GM18511 (cell line): ENCODE measurements around the gene RAB37.
A peak's percentile ranks its signal among the peaks of the same experiment; 100 is the strongest.

Experiments
- ATAC-seq: cut with Tn5 transposase; IDR thresholded peaks from one replicate; pipeline ENCODE4 v1.9.1; 2021; ENCODE audit warnings: mild to moderate bottlenecking, moderate library complexity; ENCODE audit not compliant: unreplicated experiment

Gene RAB37

GRCh38 chr17:74760404-74761105 lies 23.5 kb downstream of the RAB37 start:
- no peak for ATAC-seq

DNA sequence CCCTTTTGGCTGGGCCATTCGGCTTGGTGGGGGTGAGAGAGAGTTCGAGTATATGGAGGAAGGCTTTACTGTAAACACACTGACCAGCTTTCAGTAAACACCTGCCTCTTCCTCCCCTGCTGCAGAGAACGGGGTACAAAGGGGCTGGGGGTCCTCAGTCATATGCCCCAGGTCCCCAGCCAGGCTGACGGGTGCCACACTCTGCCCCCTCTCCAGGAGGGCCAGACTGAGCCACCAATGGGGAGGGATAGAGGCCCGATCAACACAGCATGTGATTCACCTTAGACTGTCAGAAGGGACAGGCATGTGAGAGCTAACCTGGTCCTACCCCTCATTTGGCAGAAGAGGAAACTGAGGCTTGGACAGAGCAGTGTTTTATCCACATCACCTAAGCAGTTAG lies 24.4 kb downstream of the RAB37 start:
- ATAC-seq: no peak

GRCh38 chr17:74761931-74762330 lies 24.9 kb downstream of the RAB37 start:
- no peak for ATAC-seq

- ATAC-seq: no peak
Observed at GRCh38 chr17:74763565-74764387, 26.7 kb downstream of the RAB37 start.

DNA sequence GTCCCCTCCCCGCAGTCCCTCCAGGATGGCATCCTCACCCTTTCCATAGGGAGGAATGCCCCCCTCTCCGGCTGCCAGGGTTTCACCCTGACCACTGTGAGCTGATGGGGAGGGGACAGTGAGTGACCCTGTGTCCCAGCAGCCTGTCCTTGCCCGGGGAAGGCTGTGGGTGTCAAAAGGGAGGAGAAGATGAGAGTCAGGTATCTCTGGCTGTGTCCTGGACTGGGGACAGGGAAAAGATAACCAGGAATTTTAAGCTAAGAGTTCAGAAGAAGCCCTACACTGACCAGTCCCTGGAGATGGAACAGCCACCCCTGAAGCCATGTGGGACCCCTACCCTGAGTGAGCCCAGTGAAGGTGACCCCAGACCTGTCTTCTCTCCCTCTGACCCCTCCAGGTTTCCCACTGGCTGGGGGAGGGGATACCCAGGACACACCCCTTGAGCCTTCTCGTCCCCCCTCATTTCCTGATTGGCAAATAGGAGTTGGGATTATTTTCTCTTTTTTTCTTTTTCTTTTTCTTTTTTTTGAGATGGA lies 27.8 kb downstream of the RAB37 start:
- ATAC-seq: no peak

GRCh38 chr17:74766413-74766812 lies 29.4 kb downstream of the RAB37 start:
- no peak for ATAC-seq

DNA sequence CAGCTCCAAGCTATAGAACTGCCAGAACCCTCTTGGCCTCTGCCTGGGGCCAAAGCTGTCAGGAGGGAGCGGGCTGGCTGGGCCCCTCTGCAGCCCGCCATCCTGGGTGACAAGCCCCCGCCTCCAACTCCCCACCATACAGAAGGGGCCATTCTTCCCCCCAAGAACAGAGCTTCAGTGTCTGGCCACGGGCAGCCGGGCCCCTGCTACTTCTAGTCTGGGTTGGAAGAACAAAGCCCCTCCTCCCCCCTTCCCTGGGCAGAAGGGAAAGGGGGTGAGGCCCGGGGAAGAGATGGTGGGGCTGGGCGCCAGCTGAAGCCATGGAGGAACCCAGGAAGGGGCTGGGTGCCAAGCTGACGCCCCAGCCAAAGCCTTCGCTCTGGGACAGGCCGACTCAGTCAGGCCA lies 30.1 kb downstream of the RAB37 start:
- ATAC-seq: no peak

GRCh38 chr17:74768069-74768762 lies 31.2 kb downstream of the RAB37 start:
- no peak for ATAC-seq

DNA sequence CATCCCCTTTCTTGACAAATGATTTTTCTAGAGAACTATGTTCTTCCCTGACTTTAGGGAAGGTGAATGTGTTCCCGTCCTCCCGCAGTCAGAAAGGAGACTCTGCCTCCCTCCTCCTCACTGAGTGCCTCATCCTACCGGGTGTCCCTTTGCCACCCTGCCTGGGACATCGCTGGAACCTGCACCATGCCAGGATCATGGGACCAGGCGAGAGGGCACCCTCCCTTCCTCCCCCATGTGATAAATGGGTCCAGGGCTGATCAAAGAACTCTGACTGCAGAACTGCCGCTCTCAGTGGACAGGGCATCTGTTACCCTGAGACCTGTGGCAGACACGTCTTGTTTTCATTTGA lies 31.7 kb downstream of the RAB37 start:
- ATAC-seq: no peak

DNA sequence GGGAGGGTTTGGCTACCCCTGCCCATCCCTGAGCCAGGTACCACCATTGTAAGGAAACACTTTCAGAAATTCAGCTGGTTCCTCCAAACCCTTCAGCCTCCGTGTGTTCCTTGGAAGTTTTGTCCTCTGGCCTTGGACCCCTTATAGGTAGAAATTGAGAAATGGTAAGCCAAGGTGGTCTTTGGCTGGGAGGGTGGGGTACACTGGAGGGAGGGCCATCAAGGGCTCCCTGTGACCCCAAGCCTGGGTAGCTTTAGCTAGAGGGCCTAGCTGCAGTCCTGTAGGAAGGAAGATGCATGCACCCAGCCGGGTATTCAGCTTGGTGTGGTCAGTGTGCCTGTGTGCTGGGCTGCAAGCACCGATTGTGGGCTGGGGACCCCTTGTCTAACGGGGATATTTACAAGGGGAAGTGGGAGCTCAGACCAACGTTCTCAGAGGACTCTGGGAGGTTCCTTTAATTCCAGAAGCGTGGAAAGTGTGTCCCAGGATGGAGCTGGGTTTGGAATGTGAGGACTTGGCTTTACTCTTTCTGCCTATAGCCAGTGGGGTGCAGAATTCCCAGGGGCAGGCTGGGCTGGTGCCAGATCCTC lies 32.3 kb downstream of the RAB37 start:
- ATAC-seq: no peak

DNA sequence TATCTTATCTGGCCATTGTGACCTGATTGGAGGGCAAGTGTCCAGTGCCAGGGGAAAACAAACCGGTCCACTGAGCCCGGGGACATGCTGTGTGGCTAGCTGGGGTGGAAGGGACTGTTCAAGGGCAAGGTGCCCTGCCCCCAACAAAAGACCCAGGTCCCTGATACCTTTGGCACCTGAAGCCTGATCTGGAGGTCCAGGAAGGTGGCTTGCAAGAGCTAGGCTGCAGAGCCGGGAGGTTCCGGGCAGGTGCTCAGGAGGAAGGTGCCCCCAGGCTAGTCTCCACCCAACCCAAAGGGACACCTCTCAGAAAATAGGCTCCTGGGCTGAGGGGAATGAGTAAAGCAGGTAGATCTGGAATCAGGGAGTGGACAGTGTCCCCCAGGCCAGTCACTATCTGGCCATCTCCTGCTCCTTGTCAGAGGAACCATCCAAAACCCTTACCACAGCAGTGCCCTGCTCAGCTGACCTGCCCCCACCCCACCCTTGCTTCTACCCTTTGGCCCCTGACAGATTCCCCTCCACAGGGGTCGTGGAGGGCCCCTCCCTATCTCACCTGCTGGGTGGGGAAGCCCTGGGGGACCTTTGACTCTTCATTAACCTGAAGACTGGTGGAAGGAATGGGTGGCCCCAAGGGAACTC lies 32.9 kb downstream of the RAB37 start:
- no peak for ATAC-seq

DNA sequence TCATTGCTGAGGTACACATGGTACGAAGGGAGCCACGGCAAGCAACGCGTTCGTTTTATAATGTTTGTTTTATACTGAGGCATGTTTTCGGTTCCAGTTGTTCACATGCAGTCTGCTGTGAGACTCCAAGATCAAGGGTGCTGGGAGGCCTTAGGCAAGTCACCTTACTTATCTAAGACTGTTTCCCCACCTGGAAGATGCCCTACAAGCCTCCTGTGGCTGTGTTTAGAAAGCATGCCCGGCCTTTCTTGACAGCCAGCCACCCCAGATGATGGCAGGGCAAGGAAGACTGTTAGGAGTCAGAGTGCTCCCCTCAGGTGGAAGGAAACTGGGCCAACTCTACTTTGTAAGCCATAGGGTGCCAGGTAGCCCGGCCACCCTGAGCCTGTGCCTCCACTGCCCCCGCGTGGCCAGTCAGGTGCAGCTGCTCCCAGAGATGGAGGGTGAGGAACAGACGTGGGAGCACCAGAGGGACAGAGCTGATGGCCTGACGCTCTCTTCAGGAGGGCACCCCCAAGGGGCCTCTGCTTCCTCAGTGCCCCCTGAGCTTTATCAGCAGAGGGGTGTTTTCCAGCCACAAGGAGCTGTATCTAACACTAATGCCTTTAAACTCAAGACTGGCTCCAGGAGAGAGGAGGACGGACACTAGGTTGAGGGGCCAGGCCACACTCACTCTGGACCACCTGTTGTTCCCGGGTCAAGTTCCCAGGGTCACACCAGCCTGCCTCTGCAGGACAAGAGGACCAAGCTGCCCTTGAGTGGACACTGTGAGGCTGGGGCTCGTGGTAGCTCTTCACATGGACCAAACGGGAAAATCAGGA lies 33.7 kb downstream of the RAB37 start:
- ATAC-seq: no peak

DNA sequence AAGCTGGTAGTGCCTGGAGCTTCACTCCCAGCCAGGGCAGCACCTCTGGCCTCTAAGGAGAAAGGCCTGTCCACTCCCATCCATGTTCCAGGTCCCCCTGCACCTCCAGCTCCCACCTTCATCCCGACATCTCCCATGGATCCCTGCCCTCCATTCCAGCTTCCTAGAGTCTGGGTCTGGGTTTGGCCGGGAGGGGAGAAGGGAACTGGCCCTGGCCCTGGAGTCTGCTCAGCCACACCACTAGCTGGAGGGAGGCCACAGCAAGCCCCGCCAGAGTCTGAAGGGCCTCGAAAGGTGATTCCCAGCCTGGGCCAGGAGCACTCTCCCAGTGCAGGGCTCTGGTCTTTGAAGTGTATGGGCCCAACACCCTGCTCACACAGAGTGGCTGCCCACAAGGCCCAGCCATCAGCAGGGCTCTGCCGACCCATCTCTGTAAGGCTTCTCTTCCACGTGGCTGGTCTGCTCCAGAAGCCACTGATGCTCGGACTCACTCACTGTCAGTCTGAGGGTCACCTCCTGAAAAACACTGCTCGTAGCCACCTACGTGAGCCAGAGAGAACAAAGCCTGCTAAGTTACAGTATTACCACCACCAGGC lies 34.4 kb downstream of the RAB37 start:
- ATAC-seq: no peak

- no peak for ATAC-seq
Observed at GRCh38 chr17:74772053-74772452, 35.0 kb downstream of the RAB37 start.

- ATAC-seq: no peak
Observed at GRCh38 chr17:74773414-74773813, 36.4 kb downstream of the RAB37 start.

GRCh38 chr17:74773871-74774286 lies 36.8 kb downstream of the RAB37 start:
- no peak for ATAC-seq

- ATAC-seq: no peak
Observed at GRCh38 chr17:74775409-74776043, 38.5 kb downstream of the RAB37 start.

DNA sequence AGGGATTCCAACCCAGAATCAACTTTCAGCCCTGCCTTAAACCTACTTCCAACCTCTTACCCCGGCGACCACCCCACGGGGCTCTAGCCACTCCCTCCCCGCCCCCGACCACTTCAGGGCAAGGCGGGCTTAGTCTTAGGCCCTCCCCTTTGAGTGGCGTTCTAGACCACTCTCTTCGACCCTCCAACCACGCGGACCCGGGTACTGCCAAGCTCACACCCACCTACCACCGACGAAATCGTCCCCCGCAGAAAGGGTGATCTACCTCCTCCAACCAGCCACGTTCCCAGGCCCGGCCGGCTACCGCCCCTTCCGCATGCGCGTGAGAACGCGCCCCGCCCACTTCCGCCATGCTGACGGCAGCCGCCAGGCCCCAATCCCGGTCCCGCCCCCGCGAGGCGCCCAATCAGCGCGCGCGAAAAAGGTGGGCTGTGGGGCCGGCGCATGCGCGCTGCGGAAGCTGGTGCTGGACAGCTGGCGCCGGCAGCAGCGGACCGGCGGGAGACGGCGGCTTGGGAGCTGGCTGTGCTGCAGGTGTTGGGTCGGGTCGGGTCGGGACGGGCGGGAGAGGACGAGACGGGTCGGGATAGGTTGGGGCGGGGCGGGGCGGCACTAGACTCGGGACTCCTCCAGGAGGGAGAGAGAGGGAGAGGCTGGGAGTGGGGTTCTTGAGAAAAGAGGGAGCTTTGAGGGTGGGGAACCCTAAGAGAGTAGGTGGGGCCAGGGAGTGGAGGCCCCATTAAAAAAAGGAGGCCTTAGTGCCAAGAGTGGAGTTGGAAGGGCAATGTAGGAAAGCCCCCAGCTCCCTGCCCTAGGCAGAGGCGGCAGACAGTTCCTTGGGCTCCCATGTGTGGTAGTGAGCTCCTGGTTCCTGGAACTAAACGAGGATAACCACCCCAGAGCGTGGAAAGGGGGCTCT lies 39.2 kb downstream of the RAB37 start, which contains the start of gene NAT9:
TSS of gene NAT9 (minus strand) at position 302 of the 919 bp plus-strand sequence. CDS start 647 bp downstream, outside the sequence.
- peak; percentile 86 for ATAC-seq
